ENCODE results near the gene FAM107B. TPM values are rescaled to one million over a fixed set of nuclear protein-coding genes. Genes with fewer than 3 reads are reported as not detected.

FAM107B gene
- total RNA-seq, 1 donor from 2014 or later, result 13.6 TPM

DNA sequence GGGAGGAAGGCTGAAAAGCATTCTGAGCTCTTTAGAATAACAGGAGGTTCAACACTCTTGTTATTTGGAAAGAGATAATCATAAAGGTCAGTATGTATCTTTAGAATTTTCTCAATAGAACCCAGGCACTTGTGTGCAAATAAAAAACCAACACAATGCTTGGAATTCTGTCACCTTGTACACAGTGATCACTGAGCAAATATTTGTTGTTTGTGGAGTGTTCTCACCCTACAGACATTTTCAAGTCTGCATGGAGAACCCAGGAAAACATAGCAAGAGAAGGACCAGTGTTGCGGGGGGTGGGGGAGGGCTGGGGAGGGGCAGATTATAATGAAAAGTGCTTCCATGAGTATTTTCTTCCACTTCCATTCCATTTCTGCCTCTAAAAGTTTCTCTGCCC lies 87.4 kb downstream of the FAM107B start:
- Histone ChIP-seq H3K9me3 (ENCODE audit: control insufficient read depth in 3 of 3, low read length in 3 of 3) (no peaks in the 10 kb centered on the region), H3K27me3 (ENCODE audit: control insufficient read depth in 3 of 3, insufficient read depth in 3 of 3, low read length in 3 of 3) (no peaks in the 10 kb centered on the region), H3K4me3 (ENCODE audit: low read length in 3 of 3) (no peak overlapping the region), H3K36me3 (ENCODE audit: control insufficient read depth in 3 of 3, insufficient read depth in 3 of 3, low read length in 3 of 3) (no peaks in the 10 kb centered on the region), H3K27ac (ENCODE audit: low read depth, low read length) (no peak overlapping the region), H3K9ac (ENCODE audit: low read depth in 1 of 3, low read length in 3 of 3) (no peak overlapping the region), H3K4me1 (ENCODE audit: control insufficient read depth in 3 of 3, insufficient read depth in 3 of 3, low read length in 3 of 3) (no peaks in the 10 kb centered on the region)

DNA sequence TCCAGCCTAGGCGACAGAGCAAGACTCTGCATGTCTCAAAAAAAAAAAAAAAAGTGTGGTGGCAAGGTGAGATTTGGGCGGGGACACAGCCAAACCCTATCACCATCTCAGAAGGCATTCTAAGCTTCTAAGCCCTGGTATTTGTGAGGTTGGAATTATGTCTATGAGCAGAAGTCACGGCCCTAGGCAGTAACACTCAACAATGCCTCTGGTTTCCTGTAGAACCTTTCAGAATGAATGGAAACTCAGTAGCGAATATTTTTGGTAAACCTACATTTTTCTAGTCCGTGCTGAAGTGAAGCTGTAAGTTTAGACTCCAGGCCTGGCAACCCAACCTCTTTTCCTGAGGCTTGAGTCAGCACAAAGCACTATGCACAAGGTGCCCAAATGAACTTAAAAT lies 88.3 kb downstream of the FAM107B start:
- no peaks in the 10 kb centered on the region for H3K27me3 ChIP-seq (ENCODE audit: control insufficient read depth in 3 of 3, insufficient read depth in 3 of 3, low read length in 3 of 3)
- H3K9ac ChIP-seq (ENCODE audit: low read depth in 1 of 3, low read length in 3 of 3), result no peak overlapping the region
- H3K27ac ChIP-seq (ENCODE audit: low read depth, low read length), result no peak overlapping the region
- H3K4me1 ChIP-seq (ENCODE audit: control insufficient read depth in 3 of 3, insufficient read depth in 3 of 3, low read length in 3 of 3), result no peaks in the 10 kb centered on the region
- no peaks in the 10 kb centered on the region for H3K36me3 ChIP-seq (ENCODE audit: control insufficient read depth in 3 of 3, insufficient read depth in 3 of 3, low read length in 3 of 3)
- no peak overlapping the region for H3K4me3 ChIP-seq (ENCODE audit: low read length in 3 of 3)
- no peaks in the 10 kb centered on the region for H3K9me3 ChIP-seq (ENCODE audit: control insufficient read depth in 3 of 3, low read length in 3 of 3)

DNA sequence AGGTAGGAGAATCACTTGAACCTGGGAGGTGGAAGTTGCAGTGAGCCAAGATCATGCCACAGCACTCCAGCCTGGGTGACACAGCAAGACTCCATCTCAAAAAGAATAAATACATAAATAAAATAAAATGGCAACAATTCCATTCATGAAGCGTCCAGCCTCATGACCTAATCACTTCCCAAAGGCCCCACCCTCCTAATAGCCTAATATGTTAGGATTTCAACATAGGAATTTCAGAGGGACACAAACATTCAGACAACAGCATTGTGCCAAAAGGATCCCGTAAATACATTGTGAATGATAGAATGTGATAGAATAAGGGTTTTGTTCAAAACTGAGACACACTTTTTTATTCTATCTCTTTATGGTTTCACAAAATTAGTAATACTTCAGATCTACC lies 90.3 kb downstream of the FAM107B start:
- H3K4me3 ChIP-seq (ENCODE audit: low read length in 3 of 3), result no peak overlapping the region
- no peaks in the 10 kb centered on the region for H3K9me3 ChIP-seq (ENCODE audit: control insufficient read depth in 3 of 3, low read length in 3 of 3)
- H3K9ac ChIP-seq (ENCODE audit: low read depth in 1 of 3, low read length in 3 of 3), result no peak overlapping the region
- H3K27me3 ChIP-seq (ENCODE audit: control insufficient read depth in 3 of 3, insufficient read depth in 3 of 3, low read length in 3 of 3), result no peaks in the 10 kb centered on the region
- H3K36me3 ChIP-seq (ENCODE audit: control insufficient read depth in 3 of 3, insufficient read depth in 3 of 3, low read length in 3 of 3), result no peaks in the 10 kb centered on the region
- no peak overlapping the region for H3K27ac ChIP-seq (ENCODE audit: low read depth, low read length)
- no peaks in the 10 kb centered on the region for H3K4me1 ChIP-seq (ENCODE audit: control insufficient read depth in 3 of 3, insufficient read depth in 3 of 3, low read length in 3 of 3)

DNA sequence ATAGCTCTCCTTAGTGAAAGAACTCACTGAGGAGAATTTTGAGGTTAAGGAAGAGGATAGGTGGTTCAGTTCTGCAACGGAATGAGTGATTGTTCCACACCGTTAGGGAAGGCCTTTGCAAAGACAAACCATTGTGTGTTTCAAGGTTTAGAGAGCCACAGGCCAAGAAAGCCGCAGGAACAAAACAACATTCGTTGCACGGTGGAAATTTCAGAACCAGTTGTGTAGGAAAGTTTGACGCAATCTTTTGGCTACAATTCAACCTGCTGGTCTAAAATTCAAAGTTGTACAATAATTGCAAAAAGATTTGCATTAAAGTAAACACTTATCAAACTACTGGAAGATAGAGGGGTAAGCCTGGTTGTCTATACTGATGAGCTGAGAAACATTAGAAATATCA lies 91.4 kb downstream of the FAM107B start:
- no peak overlapping the region for H3K27ac ChIP-seq (ENCODE audit: low read depth, low read length)
- H3K27me3 ChIP-seq (ENCODE audit: control insufficient read depth in 3 of 3, insufficient read depth in 3 of 3, low read length in 3 of 3), result no peaks in the 10 kb centered on the region
- H3K4me3 ChIP-seq (ENCODE audit: low read length in 3 of 3), result no peak overlapping the region
- no peaks in the 10 kb centered on the region for H3K9me3 ChIP-seq (ENCODE audit: control insufficient read depth in 3 of 3, low read length in 3 of 3)
- no peak overlapping the region for H3K9ac ChIP-seq (ENCODE audit: low read depth in 1 of 3, low read length in 3 of 3)
- no peaks in the 10 kb centered on the region for H3K36me3 ChIP-seq (ENCODE audit: control insufficient read depth in 3 of 3, insufficient read depth in 3 of 3, low read length in 3 of 3)
- no peaks in the 10 kb centered on the region for H3K4me1 ChIP-seq (ENCODE audit: control insufficient read depth in 3 of 3, insufficient read depth in 3 of 3, low read length in 3 of 3)

DNA sequence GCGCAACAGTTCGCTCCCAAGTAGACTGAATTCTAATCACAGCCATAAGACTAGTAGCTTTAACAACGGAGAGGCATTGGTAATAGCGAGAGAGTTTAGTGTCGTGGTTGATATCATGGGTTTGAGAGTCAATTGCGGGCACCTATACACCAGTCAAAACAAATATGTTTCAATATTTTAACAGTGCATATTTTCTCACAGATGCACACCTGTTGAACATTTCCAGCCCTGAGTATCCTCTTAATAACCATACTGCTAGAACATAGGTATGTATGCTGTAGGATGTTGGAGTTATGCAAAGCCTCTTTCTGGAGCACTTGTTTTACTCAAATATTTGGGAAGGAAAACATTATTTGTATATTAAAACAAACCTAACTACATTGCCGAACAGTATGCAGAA lies 92.9 kb downstream of the FAM107B start:
- Histone ChIP-seq H3K36me3 (ENCODE audit: control insufficient read depth in 3 of 3, insufficient read depth in 3 of 3, low read length in 3 of 3) (no peaks in the 10 kb centered on the region), H3K4me3 (ENCODE audit: low read length in 3 of 3) (no peak overlapping the region), H3K4me1 (ENCODE audit: control insufficient read depth in 3 of 3, insufficient read depth in 3 of 3, low read length in 3 of 3) (no peaks in the 10 kb centered on the region), H3K9me3 (ENCODE audit: control insufficient read depth in 3 of 3, low read length in 3 of 3) (no peaks in the 10 kb centered on the region), H3K27me3 (ENCODE audit: control insufficient read depth in 3 of 3, insufficient read depth in 3 of 3, low read length in 3 of 3) (no peaks in the 10 kb centered on the region), H3K9ac (ENCODE audit: low read depth in 1 of 3, low read length in 3 of 3) (no peak overlapping the region), H3K27ac (ENCODE audit: low read depth, low read length) (no peak overlapping the region)

DNA sequence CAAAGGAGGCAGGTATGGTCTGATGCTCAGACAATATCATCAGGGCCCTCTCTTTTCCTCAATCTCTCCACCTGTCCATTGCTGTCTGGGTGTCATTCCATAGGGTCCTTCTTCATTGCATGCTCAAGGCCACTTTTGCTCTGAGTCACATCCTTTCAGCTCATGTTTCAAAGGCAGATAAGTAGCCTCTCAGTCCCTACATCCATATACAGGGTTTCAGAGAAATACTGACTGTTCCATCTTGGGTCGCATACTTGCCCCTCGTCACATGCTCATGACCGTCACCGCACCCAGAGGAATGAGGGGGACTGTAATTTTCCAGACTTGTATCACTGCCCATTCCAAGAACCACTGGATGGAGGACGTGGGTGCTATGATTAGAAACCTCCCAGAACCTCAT lies 93.4 kb downstream of the FAM107B start:
- Histone ChIP-seq H3K9ac (ENCODE audit: low read depth in 1 of 3, low read length in 3 of 3) (no peak overlapping the region), H3K9me3 (ENCODE audit: control insufficient read depth in 3 of 3, low read length in 3 of 3) (no peaks in the 10 kb centered on the region), H3K36me3 (ENCODE audit: control insufficient read depth in 3 of 3, insufficient read depth in 3 of 3, low read length in 3 of 3) (no peaks in the 10 kb centered on the region), H3K4me3 (ENCODE audit: low read length in 3 of 3) (no peak overlapping the region), H3K27ac (ENCODE audit: low read depth, low read length) (no peak overlapping the region), H3K4me1 (ENCODE audit: control insufficient read depth in 3 of 3, insufficient read depth in 3 of 3, low read length in 3 of 3) (no peaks in the 10 kb centered on the region), H3K27me3 (ENCODE audit: control insufficient read depth in 3 of 3, insufficient read depth in 3 of 3, low read length in 3 of 3) (no peaks in the 10 kb centered on the region)

DNA sequence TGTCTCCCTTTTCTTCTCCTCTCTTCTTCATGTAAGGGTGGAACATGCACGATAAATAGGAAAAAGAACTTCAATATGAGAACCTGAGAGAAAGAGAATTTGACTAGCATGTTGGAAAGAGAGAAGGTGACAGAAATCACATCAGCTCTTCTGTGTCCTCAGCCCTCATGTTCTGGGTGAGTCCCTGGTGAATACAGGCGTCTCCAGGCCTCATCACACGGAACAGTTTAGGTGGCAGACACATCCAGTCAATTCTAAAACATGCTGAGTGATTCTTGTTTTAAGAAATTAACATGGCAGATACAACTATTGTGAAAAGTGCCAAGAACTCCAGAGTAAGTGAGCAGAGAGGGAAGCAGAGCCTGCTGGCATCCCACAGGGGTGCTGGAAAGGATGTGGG lies 96.1 kb downstream of the FAM107B start:
- Histone ChIP-seq H3K27ac (ENCODE audit: low read depth, low read length) (no peak overlapping the region), H3K9me3 (ENCODE audit: control insufficient read depth in 3 of 3, low read length in 3 of 3) (no peaks in the 10 kb centered on the region), H3K36me3 (ENCODE audit: control insufficient read depth in 3 of 3, insufficient read depth in 3 of 3, low read length in 3 of 3) (no peaks in the 10 kb centered on the region), H3K4me3 (ENCODE audit: low read length in 3 of 3) (no peak overlapping the region), H3K27me3 (ENCODE audit: control insufficient read depth in 3 of 3, insufficient read depth in 3 of 3, low read length in 3 of 3) (no peaks in the 10 kb centered on the region), H3K4me1 (ENCODE audit: control insufficient read depth in 3 of 3, insufficient read depth in 3 of 3, low read length in 3 of 3) (no peaks in the 10 kb centered on the region), H3K9ac (ENCODE audit: low read depth in 1 of 3, low read length in 3 of 3) (no peak overlapping the region)

DNA sequence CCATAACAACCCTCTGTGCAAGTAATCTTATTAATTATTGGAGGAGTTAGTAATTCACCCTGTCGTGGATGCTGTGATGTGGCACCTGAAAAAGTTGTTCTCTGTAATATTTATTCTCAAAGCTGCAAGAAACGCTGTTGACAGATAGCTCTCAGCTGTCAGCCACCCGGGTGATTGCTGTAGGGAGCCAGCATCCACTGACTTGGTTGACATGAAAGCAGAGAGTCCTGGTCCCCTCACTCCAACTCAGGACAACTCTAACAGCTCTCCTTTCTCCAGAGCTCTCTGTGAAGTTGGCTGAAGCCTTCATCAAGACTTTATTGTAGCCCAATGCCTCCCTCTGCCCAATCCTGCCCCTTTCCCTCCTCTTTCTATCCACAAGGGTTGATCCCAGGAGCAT lies 98.0 kb downstream of the FAM107B start:
- H3K27ac ChIP-seq (ENCODE audit: low read depth, low read length), result no peak overlapping the region
- H3K9me3 ChIP-seq (ENCODE audit: control insufficient read depth in 3 of 3, low read length in 3 of 3), result no peaks in the 10 kb centered on the region
- H3K9ac ChIP-seq (ENCODE audit: low read depth in 1 of 3, low read length in 3 of 3), result no peak overlapping the region
- H3K4me3 ChIP-seq (ENCODE audit: low read length in 3 of 3), result no peak overlapping the region
- no peaks in the 10 kb centered on the region for H3K27me3 ChIP-seq (ENCODE audit: control insufficient read depth in 3 of 3, insufficient read depth in 3 of 3, low read length in 3 of 3)
- no peaks in the 10 kb centered on the region for H3K36me3 ChIP-seq (ENCODE audit: control insufficient read depth in 3 of 3, insufficient read depth in 3 of 3, low read length in 3 of 3)
- H3K4me1 ChIP-seq (ENCODE audit: control insufficient read depth in 3 of 3, insufficient read depth in 3 of 3, low read length in 3 of 3), result no peaks in the 10 kb centered on the region

DNA sequence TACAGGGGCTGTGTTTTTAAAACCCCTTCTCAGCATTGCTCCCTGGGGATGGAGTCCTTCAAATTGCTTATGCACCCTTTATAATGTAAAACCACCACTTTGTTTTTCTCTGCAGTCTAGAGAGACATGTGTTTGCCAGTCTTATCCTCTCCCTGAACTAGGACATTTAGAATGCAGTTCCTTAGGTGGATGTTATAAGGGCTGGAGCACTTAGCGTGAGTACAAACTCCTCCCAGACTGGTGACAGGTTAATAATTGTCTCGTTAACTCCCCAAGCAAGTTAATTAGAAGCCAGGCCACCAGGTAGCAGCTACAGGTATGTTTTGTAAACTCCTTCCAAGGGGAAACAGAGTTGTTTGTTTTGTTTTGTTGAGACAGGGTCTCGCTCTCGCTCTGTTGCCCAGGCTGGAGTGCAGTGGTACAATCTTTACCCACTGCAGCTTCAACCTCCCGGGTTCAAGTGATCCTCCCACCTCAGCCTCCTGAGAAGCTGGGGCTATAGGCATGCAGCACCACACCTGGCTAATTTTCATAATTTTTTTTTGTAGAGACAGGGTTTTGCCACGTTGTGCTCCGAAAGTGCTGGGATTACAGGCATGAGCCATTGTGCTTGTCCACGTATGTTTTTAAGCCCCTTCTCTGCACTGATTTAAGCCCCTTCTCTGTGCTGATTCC lies 100.2 kb downstream of the FAM107B start:
- Histone ChIP-seq H3K4me3 (ENCODE audit: low read length in 3 of 3) (no peak overlapping the region), H3K36me3 (ENCODE audit: control insufficient read depth in 3 of 3, insufficient read depth in 3 of 3, low read length in 3 of 3) (no peaks in the 10 kb centered on the region), H3K9ac (ENCODE audit: low read depth in 1 of 3, low read length in 3 of 3) (no peak overlapping the region), H3K4me1 (ENCODE audit: control insufficient read depth in 3 of 3, insufficient read depth in 3 of 3, low read length in 3 of 3) (no peaks in the 10 kb centered on the region), H3K9me3 (ENCODE audit: control insufficient read depth in 3 of 3, low read length in 3 of 3) (no peaks in the 10 kb centered on the region), H3K27me3 (ENCODE audit: control insufficient read depth in 3 of 3, insufficient read depth in 3 of 3, low read length in 3 of 3) (peaks cover 0 to 3% (median 0%) of the 10 kb centered on the region in 3 donors), H3K27ac (ENCODE audit: low read depth, low read length) (no peak overlapping the region)

DNA sequence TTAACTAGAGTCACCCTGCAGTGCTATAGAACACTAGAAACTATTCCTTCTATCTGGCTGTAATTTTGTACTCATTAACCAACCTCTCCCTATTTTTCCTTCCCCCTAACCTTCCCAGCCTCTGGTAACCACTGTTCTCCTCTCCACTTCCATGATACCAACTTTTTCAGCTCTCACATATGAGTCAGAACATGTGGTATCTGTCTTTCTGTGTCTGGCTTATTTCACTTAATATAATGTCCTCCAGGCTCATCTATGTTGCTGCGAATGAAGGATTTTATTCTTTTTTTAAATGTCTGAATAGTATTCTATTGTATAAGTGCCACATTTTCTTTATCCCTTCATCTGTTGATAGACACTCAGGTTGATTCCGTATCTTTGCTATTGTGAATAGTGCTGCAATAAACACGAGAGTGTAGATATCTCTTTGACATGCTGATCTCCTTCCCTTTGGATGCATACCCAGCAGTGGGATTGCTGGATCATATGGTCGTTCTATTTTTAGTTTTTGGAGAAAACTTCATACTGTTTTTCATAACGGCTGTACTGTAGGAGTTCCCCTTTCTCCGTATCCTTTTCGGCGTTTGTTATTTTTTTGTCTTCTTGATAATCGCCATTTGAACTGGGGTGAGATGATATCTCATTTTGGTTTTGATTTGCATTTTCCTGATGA lies 101.4 kb downstream of the FAM107B start:
- peaks cover 0 to 3% (median 0%) of the 10 kb centered on the region in 3 donors for H3K27me3 ChIP-seq (ENCODE audit: control insufficient read depth in 3 of 3, insufficient read depth in 3 of 3, low read length in 3 of 3)
- H3K4me1 ChIP-seq (ENCODE audit: control insufficient read depth in 3 of 3, insufficient read depth in 3 of 3, low read length in 3 of 3), result no peaks in the 10 kb centered on the region
- no peaks in the 10 kb centered on the region for H3K36me3 ChIP-seq (ENCODE audit: control insufficient read depth in 3 of 3, insufficient read depth in 3 of 3, low read length in 3 of 3)
- H3K9me3 ChIP-seq (ENCODE audit: control insufficient read depth in 3 of 3, low read length in 3 of 3), result no peaks in the 10 kb centered on the region
- H3K4me3 ChIP-seq (ENCODE audit: low read length in 3 of 3), result no peak overlapping the region
- no peak overlapping the region for H3K9ac ChIP-seq (ENCODE audit: low read depth in 1 of 3, low read length in 3 of 3)
- H3K27ac ChIP-seq (ENCODE audit: low read depth, low read length), result no peak overlapping the region

Data from skeletal muscle tissue (tissue), 4 donors.